HG03064 (cell line): ENCODE measurements around the gene TECPR1.

Experiments used
- ATAC-seq: cut with Tn5 transposase; IDR thresholded peaks from one replicate; pipeline ENCODE4 v1.9.1; 2021; ENCODE audit warnings: low read depth; ENCODE audit not compliant: unreplicated experiment

TECPR1 gene

GRCh38 chr7:98251601-98252424, at the start of gene TECPR1:
TSS of gene TECPR1 (minus strand) at chr7:98252232. CDS start at chr7:98246146, 6,086 bp downstream.
- ATAC-seq, result peak; percentile 98

GRCh38 chr7:98300595-98301372, 48.8 kb upstream of the TECPR1 start:
- ATAC-seq, result no peak

- no peak for ATAC-seq
These were observed 45.7 kb upstream of the TECPR1 start for GRCh38 chr7:98297626-98298286.

GRCh38 chr7:98296833-98297232, 44.8 kb upstream of the TECPR1 start:
- no peak for ATAC-seq

GRCh38 chr7:98295467-98296192, 43.6 kb upstream of the TECPR1 start:
- no peak for ATAC-seq

GRCh38 chr7:98294798-98295382, 42.9 kb upstream of the TECPR1 start:
- ATAC-seq, result no peak

GRCh38 chr7:98294326-98294725, 42.3 kb upstream of the TECPR1 start:
- no peak for ATAC-seq

GRCh38 chr7:98293746-98294145, 41.7 kb upstream of the TECPR1 start:
- no peak for ATAC-seq

GRCh38 chr7:98293265-98293664, 41.2 kb upstream of the TECPR1 start:
- ATAC-seq, result no peak

GRCh38 chr7:98291717-98292116, 39.7 kb upstream of the TECPR1 start:
- no peak for ATAC-seq

- ATAC-seq, result no peak
These were observed 37.4 kb upstream of the TECPR1 start for GRCh38 chr7:98289333-98289875.

- ATAC-seq, result no peak
These were observed 36.2 kb upstream of the TECPR1 start for GRCh38 chr7:98288064-98288823.

GRCh38 chr7:98287486-98287959, 35.5 kb upstream of the TECPR1 start:
- no peak for ATAC-seq

- ATAC-seq, result no peak
These were observed 34.9 kb upstream of the TECPR1 start for GRCh38 chr7:98286701-98287485.

GRCh38 chr7:98286093-98286539, 34.1 kb upstream of the TECPR1 start:
- no peak for ATAC-seq

GRCh38 chr7:98285157-98286092, 33.4 kb upstream of the TECPR1 start:
- no peak for ATAC-seq
